ENCODE data around the gene CDH22.

GRCh38 chr20:46172455-46172854 is 135.8 kb downstream of the CDH22 start:
- TF ChIP-seq CTCF (IDR thresholded peaks at IDR 0.05) (no peak), POLR2A (IDR thresholded peaks at IDR 0.05) (no peak)
